ENCODE measurements around the gene RXRA. TPM values are rescaled to one million over a fixed set of nuclear protein-coding genes. Genes with fewer than 3 reads are reported as not detected.
A peak's percentile ranks its signal among the peaks of the same experiment; 100 is the strongest.

Gene RXRA
- total and polyA plus RNA-seq, 4 donors, result 41.5 to 116 (median 74.1) TPM

DNA sequence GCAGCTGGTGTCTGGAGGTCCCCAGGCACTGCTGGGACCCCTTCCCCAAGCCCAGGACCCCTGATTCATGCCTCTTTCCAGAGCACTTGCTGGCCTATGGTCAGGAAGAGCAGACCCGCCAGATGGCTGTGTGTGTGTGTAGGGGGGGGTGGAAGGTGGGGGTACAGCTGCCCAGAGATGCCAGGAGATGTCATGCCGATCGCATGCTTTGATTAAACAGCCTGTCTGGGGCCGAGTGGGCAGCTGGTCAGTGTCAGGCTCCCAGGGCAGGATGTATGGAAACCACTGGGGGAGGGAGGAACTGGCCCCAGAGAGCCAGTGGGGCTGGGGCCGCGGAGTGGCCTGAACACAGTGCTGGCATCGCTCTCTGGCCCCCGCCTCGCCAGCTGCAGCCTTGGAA is 23.7 kb downstream of the RXRA start:
- Histone ChIP-seq H3K36me3 (ENCODE audit: control insufficient read depth in 4 of 4, insufficient read depth in 3 of 4, low read depth in 1 of 4, low read length in 3 of 4) (no peaks in the 10 kb centered on the region), H3K9ac (ENCODE audit: low read depth in 1 of 2, low read length in 2 of 2) (no peak overlapping the region), H3K27me3 (ENCODE audit: control insufficient read depth in 4 of 4, insufficient read depth in 4 of 4, low read length in 3 of 4) (no peaks in the 10 kb centered on the region), H3K4me1 (ENCODE audit: control insufficient read depth in 4 of 4, insufficient read depth in 4 of 4, low read length in 3 of 4) (peaks cover 66 to 100% (median 95%) of the 10 kb centered on the region in 4 donors), H3K4me3 (ENCODE audit: low read depth in 1 of 3, low read length in 3 of 3) (no peak overlapping the region), H3K9me3 (ENCODE audit: control insufficient read depth in 4 of 4, low read length in 3 of 4) (no peaks in the 10 kb centered on the region), H3K27ac (ENCODE audit: low read depth in 1 of 2, low read length in 2 of 2) (peak overlapping the region; percentile 46 to 55)
- no peak for DNase-seq (ENCODE audit: low spot score)
- TF ChIP-seq TAF1 (conservative IDR thresholded peaks at IDR 0.05), result no peak
- no peak for TF ChIP-seq ATF3 (IDR thresholded peaks at IDR 0.05)
- no peak for TF ChIP-seq FOXA1 (IDR thresholded peaks at IDR 0.05)
- no peak for TF ChIP-seq NR2F2 (IDR thresholded peaks at IDR 0.05)
- TF ChIP-seq RAD21 (IDR thresholded peaks at IDR 0.05), result no peak
- TF ChIP-seq EGR1 (IDR thresholded peaks at IDR 0.05; ENCODE audit: low read depth in 2 of 2), result no peak
- TF ChIP-seq YY1 (IDR thresholded peaks at IDR 0.05), result no peak
- WGBS, result 67% methylated on average over 9 of the region's 9 CpGs

DNA sequence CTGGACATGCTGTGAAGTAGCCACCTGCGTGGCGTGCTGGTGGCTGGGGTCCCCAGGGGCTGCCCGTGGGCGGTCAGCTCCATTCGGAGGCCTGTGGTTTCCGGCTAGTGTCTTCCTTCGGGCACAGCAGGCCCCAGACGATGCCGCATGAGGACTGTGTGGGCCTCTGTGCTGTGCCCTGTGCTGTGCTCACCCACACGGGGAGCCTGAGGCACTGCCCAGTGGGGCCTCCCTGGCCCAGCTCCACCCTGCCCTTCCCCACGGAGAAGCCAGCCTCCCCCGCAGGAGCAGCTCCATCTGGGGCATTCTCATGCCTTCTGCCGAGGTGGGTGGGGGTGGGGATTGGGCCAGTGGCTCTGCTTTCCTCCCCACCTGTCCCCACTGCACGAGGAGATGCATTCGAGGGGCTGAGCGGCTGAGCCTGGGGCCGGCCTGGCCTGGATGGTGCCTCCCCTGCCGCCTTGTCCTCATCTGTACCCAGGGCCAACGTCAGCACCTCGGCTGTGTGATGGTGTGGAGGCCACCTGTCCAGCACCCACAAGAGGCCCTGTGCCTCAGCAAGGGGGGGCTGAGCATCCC is 24.2 kb downstream of the RXRA start:
- Histone ChIP-seq H3K36me3 (ENCODE audit: control insufficient read depth in 4 of 4, insufficient read depth in 3 of 4, low read depth in 1 of 4, low read length in 3 of 4) (no peaks in the 10 kb centered on the region), H3K4me3 (ENCODE audit: low read depth in 1 of 3, low read length in 3 of 3) (no peak overlapping the region), H3K27me3 (ENCODE audit: control insufficient read depth in 4 of 4, insufficient read depth in 4 of 4, low read length in 3 of 4) (no peaks in the 10 kb centered on the region), H3K9me3 (ENCODE audit: control insufficient read depth in 4 of 4, low read length in 3 of 4) (no peaks in the 10 kb centered on the region), H3K27ac (ENCODE audit: low read depth in 1 of 2, low read length in 2 of 2) (peak overlapping the region; percentile 46 to 55), H3K9ac (ENCODE audit: low read depth in 1 of 2, low read length in 2 of 2) (no peak overlapping the region), H3K4me1 (ENCODE audit: control insufficient read depth in 4 of 4, insufficient read depth in 4 of 4, low read length in 3 of 4) (peaks cover 66 to 100% (median 96%) of the 10 kb centered on the region in 4 donors)
- TF ChIP-seq HNF4G (IDR thresholded peaks at IDR 0.05), result no peak
- TF ChIP-seq YY1 (IDR thresholded peaks at IDR 0.05), result no peak
- no peak for TF ChIP-seq HNF4A (conservative IDR thresholded peaks at IDR 0.05)
- TF ChIP-seq, protein P1, sequence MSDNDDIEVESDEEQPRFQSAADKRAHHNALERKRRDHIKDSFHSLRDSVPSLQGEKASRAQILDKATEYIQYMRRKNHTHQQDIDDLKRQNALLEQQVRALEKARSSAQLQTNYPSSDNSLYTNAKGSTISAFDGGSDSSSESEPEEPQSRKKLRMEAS (IDR thresholded peaks at IDR 0.05), result no peak
- TF ChIP-seq RAD21 (IDR thresholded peaks at IDR 0.05), result no peak
- TF ChIP-seq FOXA2 (IDR thresholded peaks at IDR 0.05), result no peak
- TF ChIP-seq FOXA1 (IDR thresholded peaks at IDR 0.05), result no peak
- no peak for TF ChIP-seq ATF3 (IDR thresholded peaks at IDR 0.05)
- no peak for TF ChIP-seq TAF1 (conservative IDR thresholded peaks at IDR 0.05)
- TF ChIP-seq, protein P2, sequence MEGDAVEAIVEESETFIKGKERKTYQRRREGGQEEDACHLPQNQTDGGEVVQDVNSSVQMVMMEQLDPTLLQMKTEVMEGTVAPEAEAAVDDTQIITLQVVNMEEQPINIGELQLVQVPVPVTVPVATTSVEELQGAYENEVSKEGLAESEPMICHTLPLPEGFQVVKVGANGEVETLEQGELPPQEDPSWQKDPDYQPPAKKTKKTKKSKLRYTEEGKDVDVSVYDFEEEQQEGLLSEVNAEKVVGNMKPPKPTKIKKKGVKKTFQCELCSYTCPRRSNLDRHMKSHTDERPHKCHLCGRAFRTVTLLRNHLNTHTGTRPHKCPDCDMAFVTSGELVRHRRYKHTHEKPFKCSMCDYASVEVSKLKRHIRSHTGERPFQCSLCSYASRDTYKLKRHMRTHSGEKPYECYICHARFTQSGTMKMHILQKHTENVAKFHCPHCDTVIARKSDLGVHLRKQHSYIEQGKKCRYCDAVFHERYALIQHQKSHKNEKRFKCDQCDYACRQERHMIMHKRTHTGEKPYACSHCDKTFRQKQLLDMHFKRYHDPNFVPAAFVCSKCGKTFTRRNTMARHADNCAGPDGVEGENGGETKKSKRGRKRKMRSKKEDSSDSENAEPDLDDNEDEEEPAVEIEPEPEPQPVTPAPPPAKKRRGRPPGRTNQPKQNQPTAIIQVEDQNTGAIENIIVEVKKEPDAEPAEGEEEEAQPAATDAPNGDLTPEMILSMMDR (IDR thresholded peaks at IDR 0.05; ENCODE audit: low read depth, low read length, missing input control), result no peak
- no peak for TF ChIP-seq ZBTB33 (IDR thresholded peaks at IDR 0.05)
- TF ChIP-seq SP1 (IDR thresholded peaks at IDR 0.05), result no peak
- no peak for TF ChIP-seq JUND (IDR thresholded peaks at IDR 0.05)
- TF ChIP-seq REST (IDR thresholded peaks at IDR 0.05), result no peak
- 68% methylated on average over 20 of the region's 20 CpGs for WGBS
- DNase-seq (ENCODE audit: low spot score), result no peak
